ENCODE results near the gene ARF4.

The ARF4 gene

DNA sequence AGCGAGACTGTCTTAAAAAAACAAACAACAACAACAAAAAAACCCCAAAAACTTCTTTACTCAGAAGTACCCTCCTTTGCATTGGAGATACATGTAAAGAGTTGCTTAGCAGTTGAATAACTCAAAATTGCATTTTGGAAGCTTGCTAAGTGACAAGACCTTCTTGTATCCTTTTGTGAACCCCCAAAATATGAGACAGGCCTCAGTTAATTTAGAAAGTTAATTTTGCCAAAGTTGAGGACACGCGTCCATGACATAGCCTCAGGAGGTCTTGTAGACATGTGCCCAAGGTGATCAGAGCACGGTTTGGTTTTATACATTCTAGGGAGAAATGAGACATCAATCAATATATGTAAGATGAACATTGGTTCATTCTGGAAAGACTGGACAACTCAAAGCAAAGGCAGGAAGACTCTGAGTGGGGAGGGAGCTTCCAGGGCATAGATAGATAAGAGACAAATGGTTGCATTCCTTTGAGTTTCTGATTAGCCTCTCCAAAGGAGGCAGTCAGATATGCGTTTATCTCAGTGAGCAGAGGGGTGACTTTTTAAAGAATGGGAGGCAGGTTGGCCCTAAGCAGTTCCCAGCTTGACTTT is 1.7 kb upstream of the ARF4 start:
- Histone ChIP-seq H3K79me2 (ENCODE audit: insufficient read depth, low read depth) (peaks cover 31% of the 10 kb centered on the region), H2AFZ (ENCODE audit: low read depth) (peak overlapping the region; percentile 82; the same call in 1 of the 2 replicates), H3K27ac (peak overlapping the region; percentile 92; the same call in 1 of the 2 replicates)

DNA sequence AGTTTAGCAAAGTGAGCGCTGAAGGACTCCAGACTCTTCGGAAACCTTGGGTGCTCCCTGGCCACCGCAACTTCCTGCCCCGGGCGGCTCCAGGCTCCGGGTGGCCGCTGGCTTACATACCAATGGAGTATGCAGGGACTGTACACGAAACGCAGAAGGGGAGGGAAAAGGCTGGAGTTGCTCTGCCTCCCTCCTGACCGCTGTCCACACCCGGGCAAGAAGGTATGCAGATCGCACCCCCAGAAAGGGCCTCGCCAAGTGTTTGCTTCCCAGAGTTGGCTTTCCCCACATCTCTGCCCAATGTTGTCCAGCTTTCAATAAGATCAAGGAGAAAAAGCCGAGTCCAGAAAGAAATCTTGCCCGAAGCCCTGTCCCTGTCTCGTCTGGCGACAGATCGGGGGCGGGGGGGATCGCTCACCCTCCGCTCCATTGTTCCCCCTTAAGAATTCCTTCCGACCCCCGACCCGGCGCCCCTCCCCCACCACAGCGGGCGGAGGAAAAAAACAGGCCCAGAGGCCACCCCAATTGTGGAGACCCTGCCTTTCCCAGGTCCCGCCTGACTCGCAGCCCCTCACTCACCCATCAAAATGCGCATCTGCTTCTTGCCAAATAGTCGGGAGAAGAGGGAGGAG is 533 bp downstream of the ARF4 start:
- Histone ChIP-seq H3K4me3 (IDR thresholded peaks at IDR 0.05; ENCODE audit: insufficient read depth, low read depth, low read length) (peak overlapping the region; percentile 44), H4K20me1 (ENCODE audit: insufficient read depth) (no peaks in the 10 kb centered on the region), H3K9ac (peak overlapping the region; percentile 84), H3K27ac (peak overlapping the region; percentile 87), H3K79me2 (ENCODE audit: insufficient read depth, low read depth) (peaks cover 53% of the 10 kb centered on the region), H3K4me1 (ENCODE audit: low read depth, poor library complexity, severe bottlenecking) (peaks cover 16% of the 10 kb centered on the region), H3K27me3 (ENCODE audit: insufficient read depth, low read depth) (no peaks in the 10 kb centered on the region), H3K36me3 (ENCODE audit: insufficient read depth) (no peaks in the 10 kb centered on the region; the same call in 1 of the 2 replicates), H2AFZ (ENCODE audit: low read depth) (peak overlapping the region; percentile 52; the same call in 1 of the 2 replicates), H3K4me2 (peak overlapping the region; percentile 67)
- TF ChIP-seq, protein P1, sequence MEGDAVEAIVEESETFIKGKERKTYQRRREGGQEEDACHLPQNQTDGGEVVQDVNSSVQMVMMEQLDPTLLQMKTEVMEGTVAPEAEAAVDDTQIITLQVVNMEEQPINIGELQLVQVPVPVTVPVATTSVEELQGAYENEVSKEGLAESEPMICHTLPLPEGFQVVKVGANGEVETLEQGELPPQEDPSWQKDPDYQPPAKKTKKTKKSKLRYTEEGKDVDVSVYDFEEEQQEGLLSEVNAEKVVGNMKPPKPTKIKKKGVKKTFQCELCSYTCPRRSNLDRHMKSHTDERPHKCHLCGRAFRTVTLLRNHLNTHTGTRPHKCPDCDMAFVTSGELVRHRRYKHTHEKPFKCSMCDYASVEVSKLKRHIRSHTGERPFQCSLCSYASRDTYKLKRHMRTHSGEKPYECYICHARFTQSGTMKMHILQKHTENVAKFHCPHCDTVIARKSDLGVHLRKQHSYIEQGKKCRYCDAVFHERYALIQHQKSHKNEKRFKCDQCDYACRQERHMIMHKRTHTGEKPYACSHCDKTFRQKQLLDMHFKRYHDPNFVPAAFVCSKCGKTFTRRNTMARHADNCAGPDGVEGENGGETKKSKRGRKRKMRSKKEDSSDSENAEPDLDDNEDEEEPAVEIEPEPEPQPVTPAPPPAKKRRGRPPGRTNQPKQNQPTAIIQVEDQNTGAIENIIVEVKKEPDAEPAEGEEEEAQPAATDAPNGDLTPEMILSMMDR (conservative IDR thresholded peaks at IDR 0.05; ENCODE audit: low read depth, low read length) = no peak

More for the DNA sequence above, 1.7 kb upstream of the ARF4 start:
- no peaks in the 10 kb centered on the region; the same call in 1 of the 2 replicates for H3K36me3 ChIP-seq (ENCODE audit: insufficient read depth)
- TF ChIP-seq, protein P1 (conservative IDR thresholded peaks at IDR 0.05; ENCODE audit: low read depth, low read length) = no peak
- peaks cover 16% of the 10 kb centered on the region for H3K4me1 ChIP-seq (ENCODE audit: low read depth, poor library complexity, severe bottlenecking)
- no peaks in the 10 kb centered on the region for H4K20me1 ChIP-seq (ENCODE audit: insufficient read depth)
- H3K9ac ChIP-seq = peak overlapping the region; percentile 92; the same call in 1 of the 2 replicates
- no peak overlapping the region for H3K4me3 ChIP-seq (IDR thresholded peaks at IDR 0.05; ENCODE audit: insufficient read depth, low read depth, low read length)
- H3K4me2 ChIP-seq = peak overlapping the region; percentile 44
- H3K27me3 ChIP-seq (ENCODE audit: insufficient read depth, low read depth) = no peaks in the 10 kb centered on the region

DNA sequence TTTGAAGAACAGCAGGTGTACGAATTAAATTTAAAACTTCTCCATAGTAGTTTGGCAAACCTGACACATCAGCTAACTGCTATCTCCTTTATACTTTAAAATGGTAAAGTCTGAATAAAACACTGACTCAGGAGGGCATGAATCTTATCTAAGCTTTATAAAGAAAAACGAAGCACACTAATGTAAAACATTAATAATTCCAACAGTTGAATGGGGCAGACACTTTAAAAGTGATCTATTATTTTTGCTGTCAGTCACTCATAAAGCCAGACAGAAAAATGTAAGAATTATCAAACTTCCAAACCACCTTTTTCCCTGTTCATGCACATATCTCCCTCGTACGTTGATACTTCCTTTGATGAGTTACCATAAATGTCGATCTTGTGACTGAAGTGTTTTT is 2.6 kb downstream of the ARF4 start:
- Histone ChIP-seq H4K20me1 (ENCODE audit: insufficient read depth) (no peaks in the 10 kb centered on the region), H3K79me2 (ENCODE audit: insufficient read depth, low read depth) (peaks cover 71% of the 10 kb centered on the region)

DNA sequence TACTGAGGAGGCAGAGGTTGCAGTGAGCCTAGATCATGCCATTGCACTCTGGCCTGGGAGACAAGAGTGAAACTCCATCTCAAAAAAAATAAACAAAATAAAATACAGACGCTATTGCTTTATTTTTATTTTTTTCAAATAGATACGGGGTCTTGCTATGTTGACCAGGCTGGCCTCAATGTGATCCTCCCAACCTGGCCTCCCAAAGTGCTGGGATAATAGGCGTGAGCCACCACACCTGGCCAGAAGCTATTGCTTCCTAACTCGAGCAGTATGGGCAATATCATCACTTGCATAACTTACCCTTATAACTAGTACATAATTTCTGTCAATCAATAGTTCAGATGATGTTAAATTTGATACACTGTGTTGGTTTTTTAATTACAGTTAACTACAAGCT is 3.0 kb downstream of the ARF4 start:
- peak overlapping the region; percentile 67; the same call in 1 of the 2 replicates for H3K4me2 ChIP-seq
- H3K9ac ChIP-seq = no peak overlapping the region
- no peaks in the 10 kb centered on the region for H4K20me1 ChIP-seq (ENCODE audit: insufficient read depth)
- TF ChIP-seq, protein P1 (conservative IDR thresholded peaks at IDR 0.05; ENCODE audit: low read depth, low read length) = no peak
- H3K79me2 ChIP-seq (ENCODE audit: insufficient read depth, low read depth) = peaks cover 76% of the 10 kb centered on the region
- no peak overlapping the region for H3K4me3 ChIP-seq (IDR thresholded peaks at IDR 0.05; ENCODE audit: insufficient read depth, low read depth, low read length)
- no peaks in the 10 kb centered on the region for H3K27me3 ChIP-seq (ENCODE audit: insufficient read depth, low read depth)
- no peaks in the 10 kb centered on the region; the same call in 1 of the 2 replicates for H3K36me3 ChIP-seq (ENCODE audit: insufficient read depth)
- H2AFZ ChIP-seq (ENCODE audit: low read depth) = no peak overlapping the region
- H3K27ac ChIP-seq = no peak overlapping the region
- H3K4me1 ChIP-seq (ENCODE audit: low read depth, poor library complexity, severe bottlenecking) = peaks cover 16% of the 10 kb centered on the region

More for the DNA sequence above, 2.6 kb downstream of the ARF4 start:
- H3K4me1 ChIP-seq (ENCODE audit: low read depth, poor library complexity, severe bottlenecking) = peaks cover 16% of the 10 kb centered on the region
- H2AFZ ChIP-seq (ENCODE audit: low read depth) = no peak overlapping the region
- peak overlapping the region; percentile 67 for H3K4me2 ChIP-seq
- TF ChIP-seq, protein P1 (conservative IDR thresholded peaks at IDR 0.05; ENCODE audit: low read depth, low read length) = no peak
- H3K27me3 ChIP-seq (ENCODE audit: insufficient read depth, low read depth) = no peaks in the 10 kb centered on the region
- no peak overlapping the region for H3K27ac ChIP-seq
- H3K4me3 ChIP-seq (IDR thresholded peaks at IDR 0.05; ENCODE audit: insufficient read depth, low read depth, low read length) = no peak overlapping the region
- H3K36me3 ChIP-seq (ENCODE audit: insufficient read depth) = no peaks in the 10 kb centered on the region; the same call in 1 of the 2 replicates
- H3K9ac ChIP-seq = no peak overlapping the region

Data from KMS-11 (cell line).